ENCODE data around the gene PSD4. TPM values are rescaled to one million over a fixed set of nuclear protein-coding genes. Genes with fewer than 3 reads are reported as not detected.

The PSD4 gene
- total and polyA plus RNA-seq, 2 of the 8 experiments (the other 6 are each of a cell fraction or from before 2014, with no cell fraction given): 0.53 to 1.2 TPM

Other genes with a start within 250 kb of the PSD4 start
- gene IL36G, start 196.0 kb upstream of the PSD4 start, total RNA-seq (2021; fragmentation: NEBNext Ultra II Directional; extraction: Animal tissue kit (Norgen Biotek cat#: 25700)): not detected in 2 replicates
- gene IL36G, start 196.0 kb upstream of the PSD4 start, polyA plus RNA-seq (2011; rRNA removed): 0.06 and 0.39 TPM in 2 replicates
- not detected in 2 replicates for gene IL36A, start 168.5 kb upstream of the PSD4 start, total RNA-seq (2021; fragmentation: NEBNext Ultra II Directional; extraction: Animal tissue kit (Norgen Biotek cat#: 25700))
- not detected in 2 replicates for gene IL36A, start 168.5 kb upstream of the PSD4 start, polyA plus RNA-seq (2011; rRNA removed)
- gene IL36B, start 121.1 kb upstream of the PSD4 start, total RNA-seq (2021; fragmentation: NEBNext Ultra II Directional; extraction: Animal tissue kit (Norgen Biotek cat#: 25700)): not detected in 2 replicates
- gene IL36B, start 121.1 kb upstream of the PSD4 start, polyA plus RNA-seq (2011; rRNA removed): not detected in 2 replicates
- gene IL36RN, start 114.8 kb upstream of the PSD4 start, total RNA-seq (2021; fragmentation: NEBNext Ultra II Directional; extraction: Animal tissue kit (Norgen Biotek cat#: 25700)): not detected in 2 replicates
- not detected in 2 replicates for gene IL36RN, start 114.8 kb upstream of the PSD4 start, polyA plus RNA-seq (2011; rRNA removed)
- not detected in 2 replicates for gene IL1F10, start 106.0 kb upstream of the PSD4 start, total RNA-seq (2021; fragmentation: NEBNext Ultra II Directional; extraction: Animal tissue kit (Norgen Biotek cat#: 25700))
- gene IL1F10, start 106.0 kb upstream of the PSD4 start, polyA plus RNA-seq (2011; rRNA removed): not detected in 2 replicates
- gene IL1RN, start 46.4 kb upstream of the PSD4 start, total RNA-seq (2021; fragmentation: NEBNext Ultra II Directional; extraction: Animal tissue kit (Norgen Biotek cat#: 25700)): not detected in 2 replicates
- gene IL1RN, start 46.4 kb upstream of the PSD4 start, polyA plus RNA-seq (2011; rRNA removed): not detected in 2 replicates
- not detected in 2 replicates for gene PAX8, start 105.0 kb downstream of the PSD4 start, total RNA-seq (2021; fragmentation: NEBNext Ultra II Directional; extraction: Animal tissue kit (Norgen Biotek cat#: 25700))
- gene PAX8, start 105.0 kb downstream of the PSD4 start, polyA plus RNA-seq (2011; rRNA removed): 0.02 and 0.08 TPM in 2 replicates